GM21717 (cell line): Measurements from ENCODE around the gene HOXA1.

Experiments
- ATAC-seq: cut with Tn5 transposase; IDR thresholded peaks from one replicate; pipeline ENCODE4 v1.9.1; 2021; ENCODE audit warnings: mild to moderate bottlenecking, moderate library complexity; ENCODE audit not compliant: unreplicated experiment

Gene HOXA1

GRCh38 chr7:27095897-27096767, at the start of gene HOXA1:
Gene HOXA1 (minus strand): TSS chr7:27096000. CDS start chr7:27095912, 88 bp downstream.
- peak; percentile 91 for ATAC-seq

DNA sequence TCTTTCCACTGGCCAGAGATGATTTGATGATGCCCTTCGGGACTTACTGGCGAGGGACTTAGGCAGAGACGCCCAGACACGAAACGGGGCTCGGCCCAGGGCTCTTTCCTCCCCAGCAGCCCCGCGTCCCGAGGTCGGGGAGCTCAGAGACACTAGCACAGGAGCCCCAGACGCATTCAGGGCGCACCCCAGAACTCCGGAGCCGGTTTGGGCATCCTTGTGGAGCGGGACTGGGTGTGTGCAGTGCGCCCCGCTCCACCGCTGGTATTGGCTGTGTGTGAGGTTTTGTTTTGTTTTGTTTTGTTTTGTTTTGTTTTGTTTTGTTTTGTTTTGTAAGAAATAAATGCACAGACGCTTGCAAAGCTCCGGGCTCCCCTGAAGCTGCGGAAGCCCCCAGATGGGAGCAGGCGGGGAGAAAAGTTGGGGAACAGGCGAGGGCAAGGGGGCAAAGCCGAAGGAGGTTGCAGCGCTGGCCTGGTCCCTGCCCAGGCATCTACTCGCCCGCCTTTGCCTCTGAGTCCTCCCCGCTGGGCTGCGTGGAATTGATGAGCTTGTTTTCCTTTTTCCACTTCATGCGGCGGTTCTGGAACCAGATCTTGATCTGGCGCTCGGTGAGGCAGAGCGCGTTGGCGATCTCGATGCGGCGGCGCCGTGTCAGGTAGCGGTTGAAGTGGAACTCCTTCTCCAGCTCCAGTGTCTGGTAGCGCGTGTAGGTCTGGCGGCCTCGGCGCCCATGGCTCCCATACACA, 49.5 kb upstream of the HOXA1 start:
- ATAC-seq, result no peak

- ATAC-seq, result no peak
Observed at GRCh38 chr7:27144781-27145164, 49.0 kb upstream of the HOXA1 start.

- ATAC-seq, result no peak
Observed at GRCh38 chr7:27143950-27144780, 48.4 kb upstream of the HOXA1 start.

GRCh38 chr7:27143023-27143949, 47.5 kb upstream of the HOXA1 start, which contains the start of gene HOXA5:
Gene HOXA5 (minus strand): TSS chr7:27143681. CDS start chr7:27143607, 74 bp downstream.
- ATAC-seq, result no peak

DNA sequence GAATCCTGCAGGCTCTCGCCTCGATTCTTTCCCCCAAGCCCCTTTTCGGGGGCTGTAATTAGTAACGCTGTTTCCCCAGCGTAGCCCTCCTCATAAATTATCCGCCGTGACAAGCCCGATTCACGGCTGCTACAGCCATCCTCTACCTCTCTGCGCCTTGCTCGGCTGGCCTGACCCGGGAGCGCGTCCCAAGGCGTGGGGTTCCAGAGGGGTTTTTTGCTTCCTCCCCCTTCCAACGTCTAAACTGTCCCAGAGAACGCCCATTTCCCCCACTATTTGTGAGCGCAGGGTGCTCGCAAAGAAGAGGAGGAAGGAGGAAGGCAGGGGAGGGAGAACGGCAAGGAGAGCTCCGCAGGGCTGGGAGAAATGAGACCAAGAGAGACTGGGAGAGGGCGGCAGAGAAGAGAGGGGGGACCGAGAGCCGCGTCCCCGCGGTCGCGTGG, 46.8 kb upstream of the HOXA1 start:
- no peak for ATAC-seq

DNA sequence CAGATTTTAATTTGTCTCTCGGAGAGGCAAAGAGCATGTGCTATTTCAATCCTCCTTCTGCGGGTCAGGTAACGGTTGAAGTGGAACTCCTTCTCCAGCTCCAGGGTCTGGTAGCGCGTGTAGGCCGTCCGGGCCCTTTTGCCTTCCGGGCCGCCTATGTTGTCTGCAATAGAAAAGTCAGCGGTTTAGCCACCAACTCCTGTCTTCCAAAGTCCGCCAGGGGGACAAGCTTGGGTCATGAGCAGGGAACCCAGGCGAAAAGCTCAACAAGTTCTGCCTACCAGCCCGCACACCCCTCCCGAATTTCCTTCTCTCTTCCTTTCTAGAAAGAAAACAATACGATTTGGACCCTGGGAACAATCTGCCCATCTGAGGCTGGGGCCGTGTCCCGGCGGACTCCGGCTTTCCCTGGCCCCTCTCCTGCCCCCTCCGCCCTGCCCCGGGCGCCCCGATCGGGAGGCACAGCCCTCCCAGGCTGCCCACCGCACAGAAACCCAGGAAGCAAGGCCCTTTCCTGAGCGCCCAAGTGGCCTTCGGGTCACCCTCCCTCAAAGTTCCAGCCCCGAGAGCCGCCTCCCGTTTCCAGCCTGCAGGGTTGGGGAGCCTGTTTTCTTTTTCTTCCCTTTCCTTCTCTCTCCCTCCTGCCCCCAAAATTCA, 46.3 kb upstream of the HOXA1 start:
- ATAC-seq, result no peak

DNA sequence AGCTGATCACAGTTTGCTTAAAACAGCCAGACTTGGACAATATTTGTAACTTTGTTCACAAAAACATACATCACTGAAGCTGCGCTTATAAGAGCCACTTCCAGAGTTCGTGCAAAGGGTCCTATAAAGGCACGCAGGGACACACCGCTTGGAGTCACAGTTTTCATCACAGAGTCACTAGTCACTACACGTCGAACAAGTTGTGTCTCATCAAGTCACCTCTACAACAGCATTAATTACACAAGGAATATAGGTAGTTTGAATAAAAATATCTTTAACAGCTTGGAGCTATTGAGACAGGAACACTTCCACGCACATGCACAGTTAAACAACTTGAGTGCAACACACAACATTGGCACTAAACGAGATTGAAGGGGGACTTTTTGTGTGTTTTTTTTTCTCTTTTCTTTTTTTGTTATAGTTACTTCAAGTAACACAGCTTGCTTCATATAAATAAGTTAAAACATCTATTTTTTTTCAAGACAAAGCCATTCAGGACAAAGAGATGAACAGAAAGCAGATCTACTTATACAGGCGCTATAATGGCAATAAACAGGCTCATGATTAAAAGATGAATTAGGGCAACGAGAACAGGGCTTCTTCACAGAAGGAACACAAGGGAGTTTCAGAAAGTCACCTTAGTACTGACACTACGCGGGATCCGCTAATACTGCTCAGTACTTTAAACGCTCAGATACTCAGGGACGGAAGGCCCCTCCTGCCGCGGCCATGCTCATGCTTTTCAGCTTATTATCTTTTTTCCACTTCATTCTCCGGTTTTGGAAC, 45.5 kb upstream of the HOXA1 start:
- no peak for ATAC-seq

- no peak for ATAC-seq
Observed at GRCh38 chr7:27140126-27140857, 44.5 kb upstream of the HOXA1 start.

GRCh38 chr7:27139334-27140125, 43.7 kb upstream of the HOXA1 start:
- ATAC-seq, result no peak

DNA sequence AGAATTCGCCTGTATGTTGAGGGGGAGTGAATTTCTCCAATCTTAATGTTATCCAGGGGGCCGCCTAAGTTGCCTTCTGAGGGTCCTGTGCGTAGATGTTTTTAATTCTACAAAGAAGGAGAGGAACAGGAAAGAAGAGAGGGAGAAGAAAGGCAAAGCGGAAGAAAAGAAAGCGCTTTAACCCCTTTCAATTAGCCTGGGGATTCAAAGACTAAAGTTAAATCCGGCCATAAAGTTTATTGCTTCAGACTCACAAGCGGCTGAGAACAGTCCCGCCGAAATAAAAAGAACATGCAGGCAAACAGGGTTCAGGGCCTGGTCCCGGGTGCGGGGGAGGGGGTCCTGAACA, 43.2 kb upstream of the HOXA1 start:
- no peak for ATAC-seq

DNA sequence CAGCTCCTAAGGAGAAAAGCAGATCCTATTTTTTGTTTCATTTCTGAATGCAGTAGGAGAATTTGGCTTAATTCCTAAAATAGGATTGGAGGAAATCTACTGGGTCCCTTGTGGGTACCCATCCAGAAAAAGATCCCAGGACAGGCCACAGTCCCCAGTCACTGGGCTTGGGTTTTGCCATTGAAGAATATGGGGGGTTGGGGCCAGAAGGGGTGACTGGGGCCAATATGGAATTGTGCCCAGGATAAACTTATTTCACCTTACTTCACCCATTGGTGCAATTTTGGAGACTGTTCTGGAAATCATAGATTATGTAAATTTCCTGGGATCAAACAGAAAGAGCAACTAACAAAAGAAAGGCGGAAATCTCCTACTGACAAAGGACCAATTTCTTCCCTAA, 42.7 kb upstream of the HOXA1 start:
- no peak for ATAC-seq

DNA sequence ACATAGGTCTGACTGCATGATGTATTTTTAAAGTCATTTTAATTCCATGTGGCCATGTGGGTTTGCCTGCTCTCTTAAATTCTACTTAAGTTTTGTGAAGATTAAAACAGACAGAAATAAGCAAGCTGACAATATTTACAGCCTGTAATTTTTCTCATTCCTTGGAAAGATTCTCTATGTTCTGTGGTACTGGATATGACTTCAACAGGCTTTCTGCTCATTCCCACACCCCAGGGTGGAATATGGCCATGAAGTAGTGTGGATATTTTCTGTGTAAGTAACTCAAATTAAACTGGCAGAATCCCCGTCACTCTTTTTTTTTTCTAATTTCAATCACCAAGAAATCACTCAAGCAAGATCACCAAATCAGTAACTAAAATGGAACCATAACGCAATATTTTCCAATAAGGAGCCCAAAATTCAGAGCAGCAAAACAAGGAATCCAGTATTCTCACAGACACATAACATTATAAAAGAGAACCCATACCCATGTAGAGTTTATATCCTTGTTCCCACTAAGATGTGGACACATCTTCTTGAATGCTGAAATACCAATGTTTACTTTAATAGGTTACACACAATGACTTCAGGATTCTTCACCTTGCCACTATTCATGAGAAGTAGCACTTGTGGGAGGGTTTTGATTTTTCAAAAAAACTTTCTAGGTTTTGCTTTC, 42.0 kb upstream of the HOXA1 start:
- ATAC-seq, result no peak

GRCh38 chr7:27134392-27134791, 38.6 kb upstream of the HOXA1 start:
- no peak for ATAC-seq

- ATAC-seq, result no peak
Observed at GRCh38 chr7:27133409-27134231, 37.8 kb upstream of the HOXA1 start.

DNA sequence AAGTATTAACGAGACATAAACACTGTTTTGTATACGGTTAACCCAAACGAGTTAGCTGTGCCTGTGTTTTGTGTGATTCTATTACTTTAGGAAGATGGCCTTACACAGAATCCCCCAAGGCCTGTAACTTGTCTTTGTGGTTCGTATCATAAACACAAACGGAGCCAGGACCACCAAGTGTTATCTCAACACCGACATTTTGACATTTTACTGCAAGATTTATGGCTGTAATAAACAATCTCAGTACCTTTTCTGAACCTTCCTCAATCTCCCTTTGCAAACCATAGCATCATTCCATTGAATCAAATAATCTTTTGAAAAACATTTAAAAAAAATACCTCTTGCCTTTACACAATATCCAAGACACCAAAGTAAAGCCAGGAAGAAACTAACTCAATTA, 37.2 kb upstream of the HOXA1 start:
- ATAC-seq, result no peak
